Type B pancreatic cell (in vitro differentiated cells): ENCODE results near the gene UBA5. TPM values are rescaled to one million over a fixed set of nuclear protein-coding genes. Genes with fewer than 3 reads are reported as not detected.

Source experiments
- DNase-seq: peaks from one replicate; pipeline ENCODE4 v3.0.0; 2021; ENCODE audit warnings: mixed read lengths; ENCODE audit not compliant: unreplicated experiment; ENCODE audit errors: extremely low spot score
- H3K27ac Mint-ChIP-seq: 2 replicates; pipeline ENCODE4 v1.8.0; 2021; ENCODE audit warnings: mild to moderate bottlenecking, mixed read lengths
- H3K27me3 Mint-ChIP-seq: 2 replicates; pipeline ENCODE4 v1.8.0; 2021; ENCODE audit warnings: mixed read lengths
- H3K36me3 Mint-ChIP-seq: 2 replicates; pipeline ENCODE4 v1.8.0; 2021; ENCODE audit warnings: mixed read lengths
- H3K4me1 Mint-ChIP-seq: one replicate; pipeline ENCODE4 v1.8.0; 2021; ENCODE audit warnings: mixed read lengths; ENCODE audit not compliant: unreplicated experiment
- H3K4me3 Mint-ChIP-seq: 2 replicates; pipeline ENCODE4 v1.8.0; 2021; ENCODE audit warnings: mild to moderate bottlenecking, mixed read lengths
- H3K9me3 Mint-ChIP-seq: 2 replicates; pipeline ENCODE4 v1.8.0; 2021; ENCODE audit warnings: mixed read lengths
- total RNA-seq: library from RNA; stranded (reverse); gene quantifications from 2 replicates; pipeline ENCODE4 v1.2.1, GENCODE V29; 2021; ENCODE audit warnings: low replicate concordance
- TF ChIP-seq, protein P1 (sequence below): fragments of 200-600 bp; sonication (generic); conservative IDR thresholded peaks from 2 replicates; pipeline ENCODE4 v1.5.0; 2021; ENCODE audit warnings: antibody characterized with exemption, mild to moderate bottlenecking

Gene UBA5
- total RNA-seq, 1 donor from 2014 or later: 40.6 TPM

DNA sequence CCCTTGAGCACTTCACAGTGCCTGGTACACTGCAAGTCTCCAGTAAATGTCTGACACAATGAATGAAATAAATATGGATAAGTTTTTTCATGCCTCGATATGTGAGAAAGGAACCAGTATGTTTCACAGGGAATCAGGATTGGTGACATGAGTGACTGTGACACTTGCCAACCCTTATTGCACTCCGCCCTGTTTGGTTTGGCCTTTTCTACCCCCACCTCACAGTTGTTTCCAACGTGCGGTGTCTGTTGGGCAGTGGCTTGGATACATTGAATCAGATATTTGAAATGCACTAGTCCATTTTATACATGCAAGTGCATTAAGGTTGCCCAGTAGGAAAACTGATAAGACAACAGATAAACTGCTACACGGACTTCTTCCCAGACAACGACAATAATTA is 60.1 kb downstream of the UBA5 start:
- H3K4me1 Mint-ChIP-seq: peaks cover 12% of the 10 kb centered on the region
- peak overlapping the region; percentile 96 for H3K4me3 Mint-ChIP-seq
- DNase-seq: no peak
- H3K36me3 Mint-ChIP-seq: peaks cover 18% of the 10 kb centered on the region
- peak overlapping the region; percentile 69 for H3K27ac Mint-ChIP-seq
- TF ChIP-seq, protein P1, sequence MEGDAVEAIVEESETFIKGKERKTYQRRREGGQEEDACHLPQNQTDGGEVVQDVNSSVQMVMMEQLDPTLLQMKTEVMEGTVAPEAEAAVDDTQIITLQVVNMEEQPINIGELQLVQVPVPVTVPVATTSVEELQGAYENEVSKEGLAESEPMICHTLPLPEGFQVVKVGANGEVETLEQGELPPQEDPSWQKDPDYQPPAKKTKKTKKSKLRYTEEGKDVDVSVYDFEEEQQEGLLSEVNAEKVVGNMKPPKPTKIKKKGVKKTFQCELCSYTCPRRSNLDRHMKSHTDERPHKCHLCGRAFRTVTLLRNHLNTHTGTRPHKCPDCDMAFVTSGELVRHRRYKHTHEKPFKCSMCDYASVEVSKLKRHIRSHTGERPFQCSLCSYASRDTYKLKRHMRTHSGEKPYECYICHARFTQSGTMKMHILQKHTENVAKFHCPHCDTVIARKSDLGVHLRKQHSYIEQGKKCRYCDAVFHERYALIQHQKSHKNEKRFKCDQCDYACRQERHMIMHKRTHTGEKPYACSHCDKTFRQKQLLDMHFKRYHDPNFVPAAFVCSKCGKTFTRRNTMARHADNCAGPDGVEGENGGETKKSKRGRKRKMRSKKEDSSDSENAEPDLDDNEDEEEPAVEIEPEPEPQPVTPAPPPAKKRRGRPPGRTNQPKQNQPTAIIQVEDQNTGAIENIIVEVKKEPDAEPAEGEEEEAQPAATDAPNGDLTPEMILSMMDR: no peak
- H3K27me3 Mint-ChIP-seq: no peaks in the 10 kb centered on the region
- no peaks in the 10 kb centered on the region for H3K9me3 Mint-ChIP-seq

DNA sequence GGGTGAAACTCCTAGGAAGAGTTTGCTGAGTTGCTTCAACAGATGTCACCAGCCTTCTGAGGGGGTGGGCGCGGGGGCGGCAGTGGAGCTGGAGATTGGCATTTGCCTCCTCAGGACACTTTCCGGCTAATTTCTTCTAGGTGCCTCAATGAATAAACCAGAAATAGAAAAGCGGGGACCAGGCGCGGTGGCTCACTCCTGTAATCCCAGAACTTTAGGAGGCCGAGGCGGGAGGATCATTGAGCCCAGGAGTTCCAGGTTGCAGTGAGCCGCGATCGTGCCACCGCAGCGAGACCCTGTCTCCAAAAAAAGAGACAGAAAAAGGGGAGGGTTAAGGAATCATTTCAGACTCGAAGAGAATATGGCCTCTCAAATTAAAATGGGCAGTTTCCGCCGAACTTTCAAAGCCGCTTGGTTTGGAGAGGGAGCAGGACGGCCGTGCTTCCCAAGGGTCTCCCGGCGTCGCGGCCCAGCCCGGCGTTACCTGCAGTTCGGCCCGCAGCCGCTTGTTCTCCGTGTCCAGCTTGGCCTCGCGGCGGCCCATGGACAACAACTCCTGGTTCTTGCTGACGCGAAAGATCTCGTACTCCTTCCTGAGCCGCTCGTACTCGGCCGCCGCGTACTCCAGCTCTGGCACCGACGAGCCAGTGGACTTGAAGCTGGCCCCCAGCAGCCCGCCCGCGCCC is 61.5 kb downstream of the UBA5 start:
- peak overlapping the region; percentile 96 for H3K4me3 Mint-ChIP-seq
- peak overlapping the region; percentile 89 for H3K27ac Mint-ChIP-seq
- no peaks in the 10 kb centered on the region for H3K9me3 Mint-ChIP-seq
- peaks cover 14% of the 10 kb centered on the region for H3K36me3 Mint-ChIP-seq
- no peaks in the 10 kb centered on the region for H3K27me3 Mint-ChIP-seq
- H3K4me1 Mint-ChIP-seq: peaks cover 18% of the 10 kb centered on the region
- DNase-seq: no peak
- TF ChIP-seq, protein P1: peak; percentile 72

DNA sequence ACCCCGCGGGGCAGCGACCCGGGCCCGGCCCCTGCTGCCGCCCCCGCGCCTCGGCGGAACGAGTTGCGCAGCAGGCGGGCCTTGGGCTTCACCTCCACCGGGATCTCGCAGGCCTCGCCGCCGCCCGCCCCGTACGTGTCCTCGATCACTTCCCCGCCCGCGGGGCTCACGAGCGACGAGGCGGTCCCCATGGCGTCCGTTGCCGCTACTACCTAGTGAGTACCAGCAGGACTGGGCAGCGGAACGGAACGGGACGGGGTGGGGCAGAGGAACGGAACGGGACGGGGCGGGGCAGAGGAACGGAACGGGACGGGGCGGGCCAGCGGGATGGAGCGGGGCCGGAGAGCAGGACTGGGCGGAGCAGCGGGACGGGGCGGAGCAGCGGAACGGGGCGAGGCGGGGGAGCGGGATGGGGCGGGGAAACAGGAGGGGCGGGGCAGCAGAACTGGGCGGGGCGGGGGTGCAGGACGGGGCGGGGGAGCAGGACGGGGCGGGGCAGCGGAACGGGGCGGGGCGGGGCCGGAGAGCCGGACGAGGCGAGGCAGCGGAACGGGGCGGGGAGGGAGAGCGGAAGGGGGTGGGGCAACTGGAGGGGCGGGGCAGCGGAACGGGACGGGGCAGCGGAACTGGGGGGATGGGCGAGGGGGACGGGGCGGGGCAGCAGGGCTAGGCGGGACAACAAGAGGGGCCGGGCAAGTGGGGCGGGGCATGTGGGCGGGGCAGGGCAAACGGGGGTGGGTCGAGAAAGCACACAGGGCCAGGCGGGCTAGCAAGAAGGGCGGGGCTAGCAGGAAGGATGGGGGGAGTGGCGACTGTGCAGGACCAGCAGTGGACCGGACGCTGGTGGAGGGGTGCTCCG is 62.3 kb downstream of the UBA5 start, which contains the start of gene NPHP3:
Gene NPHP3 (minus strand): TSS at position 245 of the 859 bp plus-strand sequence. CDS start 54 bp downstream, at position 191.
- peak; percentile 95 for DNase-seq
- peak within 1 kb of the TSS; percentile 90 for H3K27ac Mint-ChIP-seq
- H3K27me3 Mint-ChIP-seq: no peaks in the 10 kb centered on the region
- TF ChIP-seq, protein P1: peak; percentile 55
- peaks cover 18% of the 10 kb centered on the region for H3K4me1 Mint-ChIP-seq
- H3K9me3 Mint-ChIP-seq: no peaks in the 10 kb centered on the region
- peaks cover 14% of the 10 kb centered on the region for H3K36me3 Mint-ChIP-seq
- H3K4me3 Mint-ChIP-seq: peak within 1 kb of the TSS; percentile 96

DNA sequence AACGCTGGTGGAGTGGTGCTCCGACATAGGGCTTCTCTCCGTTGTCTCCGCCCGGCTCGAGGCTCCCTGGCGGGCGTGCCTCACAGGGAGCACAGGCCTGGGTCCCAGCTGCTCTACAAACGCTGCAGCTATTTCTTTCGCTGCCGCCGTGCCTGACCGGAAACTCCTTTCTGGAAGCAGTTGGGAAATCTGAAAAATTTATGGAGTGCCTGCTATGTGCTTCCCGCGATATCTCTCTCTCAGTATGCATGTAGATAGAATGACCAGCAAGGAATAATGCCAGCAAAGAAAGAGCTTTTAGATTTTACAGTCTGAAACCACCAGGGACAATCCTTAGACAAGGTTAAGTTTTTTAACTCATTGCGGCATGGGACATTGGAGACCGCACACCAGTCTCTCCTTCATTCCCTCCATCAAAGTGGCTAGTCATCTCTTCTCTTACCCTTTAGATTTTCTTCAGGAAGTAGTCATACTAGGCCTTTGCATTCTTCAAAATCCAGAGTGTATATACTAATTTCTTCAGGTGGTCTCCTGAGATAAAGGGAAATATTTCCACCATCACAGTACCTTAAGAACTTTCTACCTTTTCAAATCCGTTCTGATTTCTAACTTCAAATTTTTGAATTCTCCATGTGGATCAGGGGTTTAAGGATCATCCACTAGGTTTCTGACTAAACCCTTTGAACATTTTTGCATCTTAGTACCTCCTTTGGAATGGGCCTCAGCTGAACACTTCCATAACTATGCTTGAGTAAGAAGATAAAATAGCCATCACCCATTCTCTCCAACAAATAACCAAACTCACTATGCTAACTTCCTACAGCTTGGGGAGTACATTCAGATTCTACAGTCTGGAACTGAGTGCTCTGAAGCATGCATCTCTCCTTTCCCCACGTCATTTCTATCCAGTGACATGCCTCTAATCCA is 63.2 kb downstream of the UBA5 start:
- Mint-ChIP-seq H3K27me3 (no peaks in the 10 kb centered on the region), H3K4me1 (peaks cover 18% of the 10 kb centered on the region), H3K9me3 (no peaks in the 10 kb centered on the region), H3K36me3 (peaks cover 14% of the 10 kb centered on the region), H3K4me3 (peak overlapping the region; percentile 94), H3K27ac (peak overlapping the region; percentile 90)
- TF ChIP-seq, protein P1: no peak
- no peak for DNase-seq

DNA sequence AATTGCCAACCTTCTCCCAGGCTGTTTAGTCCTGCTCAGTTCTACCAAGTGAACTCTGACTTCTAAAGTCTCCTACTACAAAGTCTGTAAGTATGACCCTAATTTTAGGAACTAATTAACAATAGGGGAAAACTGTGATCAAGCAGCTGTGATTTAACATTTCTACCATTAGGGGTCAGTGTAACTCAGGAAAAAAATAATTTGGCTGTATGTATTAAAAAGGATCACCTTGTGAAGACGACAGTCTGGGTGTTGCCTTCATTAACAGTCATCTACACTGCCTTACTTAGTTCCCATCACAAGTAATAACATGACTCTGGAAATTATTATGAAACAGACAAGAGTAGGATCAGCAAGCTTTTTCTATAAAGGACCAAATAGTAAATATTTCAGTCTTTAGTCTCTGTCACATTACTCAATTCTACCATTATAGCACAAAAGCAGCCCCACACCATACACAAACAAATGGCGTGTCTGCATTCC is 66.3 kb downstream of the UBA5 start:
- TF ChIP-seq, protein P1: peak; percentile 91
- Mint-ChIP-seq H3K27ac (peak overlapping the region; percentile 36), H3K36me3 (no peaks in the 10 kb centered on the region), H3K9me3 (no peaks in the 10 kb centered on the region), H3K4me3 (peak overlapping the region; percentile 40), H3K27me3 (peaks cover 9% of the 10 kb centered on the region), H3K4me1 (peaks cover 6% of the 10 kb centered on the region)
- no peak for DNase-seq
